Liver (tissue), 3 donors: ENCODE measurements around the gene DPF3.

Experiments
- ATF3 ChIP-seq: IDR thresholded peaks from 2 replicates; pipeline ENCODE4 v1.6.1; 2016; ENCODE audit warnings: antibody characterized with exemption
- CTCF ChIP-seq: fragments of 150-350 bp; IDR thresholded peaks from 2 replicates; pipeline ENCODE4 v1.5.1; 2017; ENCODE audit warnings: improper control_type of control experiment, low read depth, low read length; ENCODE audit not compliant: missing input control
- EGR1 ChIP-seq, 2 donors: IDR thresholded peaks; 2 replicates each; pipeline ENCODE4 v1.6.1; 2016 to 2018; ENCODE audit warnings: antibody characterized with exemption in 2 of 2, low read depth in 2 of 2
- FOXA1 ChIP-seq: IDR thresholded peaks from 2 replicates; pipeline ENCODE4 v1.6.1; 2016; ENCODE audit warnings: antibody characterized with exemption
- JUND ChIP-seq, 2 donors: IDR thresholded peaks; 2 replicates each; pipeline ENCODE4 v1.6.1; 2016; ENCODE audit warnings: antibody characterized with exemption in 2 of 2
- MAX ChIP-seq: IDR thresholded peaks from 2 replicates; pipeline ENCODE4 v1.6.1; 2016; ENCODE audit warnings: antibody characterized with exemption
- RAD21 ChIP-seq, 2 donors: IDR thresholded peaks; 2 replicates each; pipeline ENCODE4 v1.6.1; 2016; ENCODE audit warnings: antibody characterized with exemption in 2 of 2, mild to moderate bottlenecking in 2 of 2
- REST ChIP-seq: IDR thresholded peaks from 2 replicates; pipeline ENCODE4 v1.6.1; 2016; ENCODE audit warnings: antibody characterized with exemption, mild to moderate bottlenecking
- TAF1 ChIP-seq: conservative IDR thresholded peaks from 2 replicates; pipeline ENCODE4 v1.6.1; 2016; ENCODE audit warnings: antibody characterized with exemption, mild to moderate bottlenecking
- donor health status: healthy.
- donor health status: healthy.

- no peak for TF ChIP-seq CTCF
- no peak for TF ChIP-seq RAD21 (IDR thresholded peaks at IDR 0.05)
- no peak for TF ChIP-seq ATF3
- TF ChIP-seq MAX = no peak
- no peak for TF ChIP-seq EGR1 (IDR thresholded peaks at IDR 0.05; ENCODE audit: low read depth in 2 of 2)
- no peak for TF ChIP-seq TAF1
- TF ChIP-seq JUND (IDR thresholded peaks at IDR 0.05) = no peak
- no peak for TF ChIP-seq REST
- no peak for TF ChIP-seq FOXA1
Observed at GRCh38 chr14:72701605-72702004, 192.3 kb downstream of the DPF3 start.
